Neural cell (in vitro differentiated cells): ENCODE results near the gene FGD4. TPM values are rescaled to one million over a fixed set of nuclear protein-coding genes. Genes with fewer than 3 reads are reported as not detected.

ENCODE experiments used
- H2AFZ ChIP-seq: fragments of 200-600, 300-800 bp; sonication (generic), shearing (Covaris generic); 2 replicates; pipeline ENCODE4 v1.6.0; 2014; ENCODE audit warnings: low read depth, mild to moderate bottlenecking, antibody characterized with exemption, low read length, moderate library complexity
- H3F3A ChIP-seq: fragments of 200-600 bp; shearing (Covaris generic); 2 replicates; pipeline ENCODE4 v1.6.1; 2016; ENCODE audit warnings: mild to moderate bottlenecking, moderate library complexity, mixed read lengths, antibody characterized with exemption, low read length; ENCODE audit not compliant: insufficient read depth, poor library complexity, severe bottlenecking
- H3K27ac ChIP-seq: fragments of 200-600, 300-800 bp; sonication (generic), shearing (Covaris generic); 2 replicates; pipeline ENCODE4 v1.5.1; 2014; ENCODE audit warnings: mild to moderate bottlenecking, low read length, moderate library complexity
- H3K27me3 ChIP-seq: fragments of 300-800, 200-600 bp; sonication (generic), shearing (Covaris generic); 2 replicates; pipeline ENCODE4 v1.6.0; 2014; ENCODE audit warnings: mild to moderate bottlenecking, low read depth, low read length, moderate library complexity; ENCODE audit not compliant: insufficient read depth
- H3K36me3 ChIP-seq: fragments of 300-800, 200-600 bp; sonication (generic), shearing (Covaris generic); 2 replicates; pipeline ENCODE4 v1.5.1; 2014; ENCODE audit warnings: mild to moderate bottlenecking, antibody characterized with exemption, low read length, moderate library complexity; ENCODE audit not compliant: insufficient read depth
- H3K4me2 ChIP-seq: fragments of 300-800, 200-600 bp; sonication (generic), shearing (Covaris generic); 2 replicates; pipeline ENCODE4 v1.6.0; 2014; ENCODE audit warnings: mild to moderate bottlenecking, low read length
- H3K4me3 ChIP-seq: fragments of 300-800, 200-600 bp; sonication (generic), shearing (Covaris generic); 2 replicates; pipeline ENCODE4 v1.5.1; 2014; ENCODE audit warnings: mild to moderate bottlenecking, low read length, moderate library complexity
- H3K79me2 ChIP-seq: fragments of 200-600 bp; shearing (Covaris generic); replicated peaks from 2 replicates; pipeline ENCODE4 v1.6.0; 2014; ENCODE audit warnings: mild to moderate bottlenecking, low read length, moderate library complexity; ENCODE audit not compliant: insufficient read depth
- H3K9ac ChIP-seq: fragments of 300-800, 200-600 bp; sonication (generic), shearing (Covaris generic); 2 replicates; pipeline ENCODE4 v1.6.1; 2016; ENCODE audit warnings: mild to moderate bottlenecking, low read length, mixed read lengths
- H3K9me2 ChIP-seq: fragments of 200-600 bp; shearing (Covaris generic); 2 replicates; pipeline ENCODE4 v1.6.1; 2016; ENCODE audit warnings: mild to moderate bottlenecking, low read length, mixed read lengths; ENCODE audit not compliant: insufficient read depth
- H3K9me3 ChIP-seq: fragments of 200-600, 300-800 bp; sonication (generic), shearing (Covaris generic); 2 replicates; pipeline ENCODE4 v1.6.1; 2016; ENCODE audit warnings: mild to moderate bottlenecking, mixed run types, low read length, moderate library complexity, mixed read lengths
- H4K20me1 ChIP-seq: fragments of 200-600 bp; shearing (Covaris generic); 2 replicates; pipeline ENCODE4 v1.6.1; 2016; ENCODE audit warnings: mild to moderate bottlenecking, mixed run types; ENCODE audit not compliant: insufficient read depth
- CTCF ChIP-seq: fragments of 450-650 bp; IDR thresholded peaks from 2 replicates; pipeline ENCODE4 v1.5.1; 2014; ENCODE audit warnings: antibody characterized with exemption, mild to moderate bottlenecking, moderate library complexity; ENCODE audit not compliant: poor library complexity, severe bottlenecking
- EP300 ChIP-seq: fragments of 450-650 bp; conservative IDR thresholded peaks from 2 replicates; pipeline ENCODE4 v1.6.1; 2014; ENCODE audit warnings: antibody characterized with exemption, mild to moderate bottlenecking, moderate library complexity; ENCODE audit not compliant: poor library complexity, severe bottlenecking
- EZH2 ChIP-seq: fragments of 200-600, 300-800 bp; shearing (Covaris generic), sonication (generic); IDR thresholded peaks from 2 replicates; pipeline ENCODE4 v1.6.1; 2014; ENCODE audit warnings: antibody characterized with exemption, low read length, borderline replicate concordance, mild to moderate bottlenecking; ENCODE audit not compliant: insufficient read depth, poor library complexity, severe bottlenecking
- MXI1 ChIP-seq: fragments of 450-650 bp; conservative IDR thresholded peaks from 2 replicates; pipeline ENCODE4 v1.6.1; 2014; ENCODE audit warnings: antibody characterized with exemption, mild to moderate bottlenecking; ENCODE audit not compliant: poor library complexity, severe bottlenecking
- POLR2AphosphoS5 ChIP-seq: IDR thresholded peaks from 2 replicates; pipeline ENCODE4 v1.6.1; 2012
- RAD21 ChIP-seq: fragments of 450-650 bp; conservative IDR thresholded peaks from 2 replicates; pipeline ENCODE4 v1.6.1; 2014; ENCODE audit warnings: antibody characterized with exemption, mild to moderate bottlenecking, moderate library complexity
- SMC3 ChIP-seq: fragments of 450-650 bp; conservative IDR thresholded peaks from 2 replicates; pipeline ENCODE4 v1.6.1; 2014; ENCODE audit warnings: antibody characterized with exemption, mild to moderate bottlenecking, moderate library complexity; ENCODE audit not compliant: poor library complexity
- TAF1 ChIP-seq: IDR thresholded peaks from 2 replicates; pipeline ENCODE4 v1.6.1; 2012; ENCODE audit warnings: low read depth
- polyA plus RNA-seq: library from polyadenylated mRNA; depleted of rRNA; stranded (reverse); fragments of >200 nt; gene quantifications from 2 replicates; pipeline ENCODE4 v1.2.3, GENCODE V29; 2014
- TF ChIP-seq, protein P1 (sequence below): IDR thresholded peaks from 2 replicates; pipeline ENCODE4 v1.6.1; 2012; ENCODE audit warnings: borderline replicate concordance

Gene FGD4
- polyA plus RNA-seq, 1 donor from 2014 or later, result 24.4 TPM

GRCh38 chr12:32413412-32413811 is 14.1 kb downstream of the FGD4 start:
- no peak overlapping the region for H2AFZ ChIP-seq
- no peaks in the 10 kb centered on the region for H4K20me1 ChIP-seq
- no peaks in the 10 kb centered on the region for H3K9me2 ChIP-seq
- no peaks in the 10 kb centered on the region for H3K27me3 ChIP-seq
- no peak for TF ChIP-seq RAD21
- TF ChIP-seq MXI1, result no peak
- no peak for TF ChIP-seq EZH2
- no peak for TF ChIP-seq POLR2AphosphoS5
- TF ChIP-seq EP300, result no peak
- TF ChIP-seq SMC3, result no peak
- no peak for TF ChIP-seq TAF1
- H3K36me3 ChIP-seq, result no peaks in the 10 kb centered on the region
- no peak overlapping the region for H3K4me2 ChIP-seq
- H3K9me3 ChIP-seq, result no peaks in the 10 kb centered on the region
- H3K27ac ChIP-seq, result no peak overlapping the region
- no peaks in the 10 kb centered on the region for H3F3A ChIP-seq
- H3K79me2 ChIP-seq, result no peaks in the 10 kb centered on the region
- H3K4me3 ChIP-seq, result no peak overlapping the region
- no peak overlapping the region for H3K9ac ChIP-seq

DNA sequence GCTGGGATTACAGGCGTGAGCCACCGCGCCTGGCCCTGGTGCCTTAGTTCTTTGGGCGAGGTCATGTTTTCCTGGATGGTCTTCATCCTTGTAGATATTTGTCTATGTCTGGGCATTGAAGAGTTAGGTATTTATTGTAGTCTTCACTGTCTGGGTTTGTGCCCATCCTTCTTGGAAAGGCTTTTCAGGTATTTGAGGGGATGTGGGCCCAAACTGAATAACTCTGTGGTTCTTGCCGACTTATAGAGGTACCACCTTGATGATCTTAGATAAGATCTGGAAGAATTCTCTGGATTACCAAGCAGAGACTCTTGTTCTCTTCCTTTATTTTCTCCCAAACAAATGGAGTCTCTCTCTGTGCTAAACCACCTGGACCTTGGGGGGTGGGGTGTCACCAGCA is 18.9 kb downstream of the FGD4 start:
- H3F3A ChIP-seq, result no peaks in the 10 kb centered on the region
- H3K36me3 ChIP-seq, result no peaks in the 10 kb centered on the region
- no peaks in the 10 kb centered on the region for H3K27me3 ChIP-seq
- H4K20me1 ChIP-seq, result no peaks in the 10 kb centered on the region
- H3K9me3 ChIP-seq, result no peaks in the 10 kb centered on the region
- no peak overlapping the region for H3K27ac ChIP-seq
- H2AFZ ChIP-seq, result no peak overlapping the region
- no peaks in the 10 kb centered on the region for H3K9me2 ChIP-seq
- no peak overlapping the region for H3K4me3 ChIP-seq
- H3K9ac ChIP-seq, result no peak overlapping the region
- H3K4me2 ChIP-seq, result no peak overlapping the region
- TF ChIP-seq CTCF, result no peak
- TF ChIP-seq POLR2AphosphoS5, result no peak
- no peak for TF ChIP-seq MXI1
- no peak for TF ChIP-seq RAD21
- TF ChIP-seq, protein P1, sequence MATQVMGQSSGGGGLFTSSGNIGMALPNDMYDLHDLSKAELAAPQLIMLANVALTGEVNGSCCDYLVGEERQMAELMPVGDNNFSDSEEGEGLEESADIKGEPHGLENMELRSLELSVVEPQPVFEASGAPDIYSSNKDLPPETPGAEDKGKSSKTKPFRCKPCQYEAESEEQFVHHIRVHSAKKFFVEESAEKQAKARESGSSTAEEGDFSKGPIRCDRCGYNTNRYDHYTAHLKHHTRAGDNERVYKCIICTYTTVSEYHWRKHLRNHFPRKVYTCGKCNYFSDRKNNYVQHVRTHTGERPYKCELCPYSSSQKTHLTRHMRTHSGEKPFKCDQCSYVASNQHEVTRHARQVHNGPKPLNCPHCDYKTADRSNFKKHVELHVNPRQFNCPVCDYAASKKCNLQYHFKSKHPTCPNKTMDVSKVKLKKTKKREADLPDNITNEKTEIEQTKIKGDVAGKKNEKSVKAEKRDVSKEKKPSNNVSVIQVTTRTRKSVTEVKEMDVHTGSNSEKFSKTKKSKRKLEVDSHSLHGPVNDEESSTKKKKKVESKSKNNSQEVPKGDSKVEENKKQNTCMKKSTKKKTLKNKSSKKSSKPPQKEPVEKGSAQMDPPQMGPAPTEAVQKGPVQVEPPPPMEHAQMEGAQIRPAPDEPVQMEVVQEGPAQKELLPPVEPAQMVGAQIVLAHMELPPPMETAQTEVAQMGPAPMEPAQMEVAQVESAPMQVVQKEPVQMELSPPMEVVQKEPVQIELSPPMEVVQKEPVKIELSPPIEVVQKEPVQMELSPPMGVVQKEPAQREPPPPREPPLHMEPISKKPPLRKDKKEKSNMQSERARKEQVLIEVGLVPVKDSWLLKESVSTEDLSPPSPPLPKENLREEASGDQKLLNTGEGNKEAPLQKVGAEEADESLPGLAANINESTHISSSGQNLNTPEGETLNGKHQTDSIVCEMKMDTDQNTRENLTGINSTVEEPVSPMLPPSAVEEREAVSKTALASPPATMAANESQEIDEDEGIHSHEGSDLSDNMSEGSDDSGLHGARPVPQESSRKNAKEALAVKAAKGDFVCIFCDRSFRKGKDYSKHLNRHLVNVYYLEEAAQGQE, result no peak
- no peak for TF ChIP-seq TAF1
- TF ChIP-seq EZH2, result no peak
- no peak for TF ChIP-seq EP300
- TF ChIP-seq SMC3, result no peak
- no peaks in the 10 kb centered on the region for H3K79me2 ChIP-seq
